HCT116 (cell line): Measurements from ENCODE around the gene SF1. TPM values are rescaled to one million over a fixed set of nuclear protein-coding genes. Genes with fewer than 3 reads are reported as not detected.

ENCODE experiments used
- ATAC-seq: fragments of 200-7000 bp; cut with Tn5 transposase; 2 replicates; pipeline ENCODE4 v1.9.1; 2020; ENCODE audit warnings: mild to moderate bottlenecking, moderate library complexity
- BruUV-seq: library from RNA; stranded (reverse); fragments of 400-500 nt; replicated peaks from 2 replicates; lab custom pipeline; 2021; lab: Mats Ljungman, UMichigan
- CTCF ChIA-PET: fragments of 300-600 bp; sonication (Branson Sonifier 250); formaldehyde crosslinking; loops from one replicate; lab custom pipeline; 2021; ENCODE audit warnings: antibody characterized with exemption; lab: Charles Lee
- POLR2A ChIA-PET: fragments of 300-600, 350-600 bp; sonication (Branson Sonifier 250); formaldehyde crosslinking; loops from one replicate; lab custom pipeline; 2021; ENCODE audit warnings: antibody characterized with exemption; lab: Charles Lee
- RAD21 ChIA-PET, 2 experiments: fragments of 300-600 bp; sonication (Branson Sonifier 250); formaldehyde crosslinking; loops; one replicate each; lab custom pipeline; 2023; ENCODE audit warnings: low total read pairs in 2 of 2; ENCODE audit not compliant: uncharacterized antibody in 2 of 2, unreplicated experiment in 2 of 2, low non-redundant PET in 1 of 2; lab: Charles Lee
- DNase-seq: peaks from one replicate; pipeline ENCODE4 v3.0.0-alpha.2; 2010; ENCODE audit warnings: low read depth, low spot score
- H2AFZ ChIP-seq: fragments of 200-600 bp; shearing (Covaris generic), sonication (generic); 2 replicates; pipeline ENCODE4 v1.6.1; 2017; ENCODE audit warnings: low read depth, mixed run types, mixed read lengths, antibody characterized with exemption, low read length; ENCODE audit not compliant: poor library complexity, severe bottlenecking
- H3K27ac ChIP-seq: 2 replicates; pipeline ENCODE4 v1.5.1; 2012; ENCODE audit warnings: low read depth, low read length
- H3K27me3 ChIP-seq: fragments of 200-600 bp; sonication (generic); 2 replicates; pipeline ENCODE4 v1.6.1; 2016; ENCODE audit warnings: mixed run types, low read length, mixed read lengths; ENCODE audit not compliant: insufficient read depth
- H3K36me3 ChIP-seq, 2 experiments: fragments of 200-500 bp in 1 of 2; fragments of 200-600 bp in 1 of 2; sonication (Bioruptor generic) in 1 of 2; sonication (generic) in 1 of 2; 2 replicates each; pipeline versions ENCODE4 v1.5.1 to v1.6.1; 2014 to 2016; ENCODE audit warnings: low read length in 2 of 2, inconsistent platforms in 1 of 2, mixed read lengths in 1 of 2, mixed run types in 1 of 2; ENCODE audit not compliant: insufficient read depth in 2 of 2, control insufficient read depth in 1 of 2
- H3K4me1 ChIP-seq, 2 experiments: fragments of 200-600 bp in 1 of 2; sonication (generic) in 1 of 2; 2 replicates each; pipeline versions ENCODE4 v1.5.1 to v1.6.1; 2012 to 2017; ENCODE audit warnings: low read length in 2 of 2, inconsistent platforms in 1 of 2, mild to moderate bottlenecking in 1 of 2, mixed read lengths in 1 of 2, mixed run types in 1 of 2, moderate library complexity in 1 of 2; ENCODE audit not compliant: insufficient read depth in 2 of 2, control insufficient read depth in 1 of 2
- H3K4me2 ChIP-seq: fragments of 200-600 bp; sonication (generic); 2 replicates; pipeline ENCODE4 v1.6.1; 2017; ENCODE audit warnings: mixed run types, low read length, mixed read lengths
- H3K4me3 ChIP-seq, 2 experiments: fragments of 200-600 bp in 1 of 2; sonication (generic) in 1 of 2; replicated peaks in 1 of 2; 2 replicates each; pipeline ENCODE4 v1.5.1; 2011 to 2016; ENCODE audit warnings: low read length in 2 of 2, control low read depth in 1 of 2, low read depth in 1 of 2, mild to moderate bottlenecking in 1 of 2, mixed read lengths in 1 of 2, mixed run types in 1 of 2
- H3K79me2 ChIP-seq: fragments of 200-600 bp; sonication (generic); 2 replicates; pipeline ENCODE4 v1.6.1; 2017; ENCODE audit warnings: mild to moderate bottlenecking, mixed run types, low read length, moderate library complexity, mixed read lengths; ENCODE audit not compliant: insufficient read depth
- H3K9ac ChIP-seq: fragments of 200-600 bp; sonication (generic); 2 replicates; pipeline ENCODE4 v1.6.1; 2016; ENCODE audit warnings: low read length, mixed read lengths
- H3K9me2 ChIP-seq: fragments of 200-600 bp; sonication (generic), shearing (Covaris generic); 2 replicates; pipeline ENCODE4 v1.6.1; 2017; ENCODE audit warnings: mixed run types, mild to moderate bottlenecking, moderate library complexity; ENCODE audit not compliant: insufficient read depth
- H3K9me3 ChIP-seq, 2 experiments: fragments of 200-500 bp in 1 of 2; fragments of 200-600 bp in 1 of 2; sonication (Bioruptor generic) in 1 of 2; sonication (generic) in 1 of 2; 2 replicates each; pipeline ENCODE4 v1.6.1; 2014 to 2017; ENCODE audit warnings: low read length in 2 of 2, mixed read lengths in 2 of 2, inconsistent platforms in 1 of 2, low read depth in 1 of 2, mild to moderate bottlenecking in 1 of 2, mixed run types in 1 of 2, moderate library complexity in 1 of 2; ENCODE audit not compliant: control insufficient read depth in 1 of 2, insufficient read depth in 1 of 2
- H4K20me1 ChIP-seq: fragments of 200-600 bp; sonication (generic), shearing (Covaris generic); 2 replicates; pipeline ENCODE4 v1.6.1; 2017; ENCODE audit warnings: mixed run types, mild to moderate bottlenecking, moderate library complexity; ENCODE audit not compliant: insufficient read depth
- CEBPB ChIP-seq: IDR thresholded peaks from 2 replicates; pipeline ENCODE4 v1.6.1; 2012; ENCODE audit warnings: low read depth
- EGR1 ChIP-seq: IDR thresholded peaks from 2 replicates; pipeline ENCODE4 v1.6.1; 2012; ENCODE audit warnings: low read depth
- EZH2phosphoT487 ChIP-seq: fragments of 200-600 bp; IDR thresholded peaks from 2 replicates; pipeline ENCODE4 v1.6.1; 2018; ENCODE audit warnings: antibody characterized with exemption, borderline replicate concordance
- POLR2A ChIP-seq: IDR thresholded peaks from 2 replicates; pipeline ENCODE4 v1.7.0; 2011; ENCODE audit warnings: borderline replicate concordance; ENCODE audit not compliant: insufficient read depth, insufficient read length; ENCODE audit errors: extremely low read depth
- POLR2AphosphoS5 ChIP-seq: IDR thresholded peaks from 2 replicates; pipeline ENCODE4 v1.6.1; 2011; ENCODE audit warnings: mild to moderate bottlenecking, low read depth, low read length, moderate library complexity
- SIN3A ChIP-seq: IDR thresholded peaks from 2 replicates; pipeline ENCODE4 v1.6.1; 2012; ENCODE audit warnings: low read depth
- SP1 ChIP-seq: IDR thresholded peaks from 2 replicates; pipeline ENCODE4 v1.6.1; 2012; ENCODE audit warnings: low read depth
- ZFX ChIP-seq: fragments of 450-650 bp; IDR thresholded peaks from 2 replicates; pipeline ENCODE4 v1.6.1; 2017
- intact Hi-C: fragments of 100-400 bp; cut with micrococcal nuclease; formaldehyde crosslinking; loops from 2 replicates; pipeline ENCODE4 v1.10.0; 2022
- total RNA-seq: library from RNA; stranded (reverse); gene quantifications from one replicate; pipeline ENCODE4 v1.2.1, GENCODE V29; 2021; ENCODE audit not compliant: unreplicated experiment
- TF ChIP-seq, protein P1 (sequence below): IDR thresholded peaks from 2 replicates; pipeline ENCODE4 v1.6.1; 2012

The SF1 gene
- total RNA-seq, 1 experiment from 2014 or later, result 403 TPM

GRCh38 chr11:64778223-64778472, 194 bp downstream of the SF1 start:
- H3K36me3 ChIP-seq, result peaks cover 39 to 42% of the 10 kb centered on the region in 2 experiments
- CTCF ChIA-PET, result interaction anchor here (0.9 to 1.4 kb wide), 5 partner anchors 9 to 328 kb away, joined by 3 to 13 read pairs (median 5); partner anchors contain the start of gene CDC42BPG
- H4K20me1 ChIP-seq, result peaks cover 40% of the 10 kb centered on the region
- H3K79me2 ChIP-seq, result peaks cover 44% of the 10 kb centered on the region
- no peak overlapping the region for H2AFZ ChIP-seq
- POLR2A ChIA-PET, result interaction anchor here (0.5 to 1.9 kb wide), 13 partner anchors 10 to 721 kb away, joined by 3 to 11 read pairs (median 4); partner anchors contain the start of genes MALAT1, MEN1 and PYGM
- no TSS peak for BruUV-seq
- peak overlapping the region; percentile 69 to 99 for H3K4me3 ChIP-seq
- peaks cover 13 to 31% of the 10 kb centered on the region in 2 experiments; a peak in 3 of 4 replicates for H3K4me1 ChIP-seq
- peak; percentile 87; the same call in 1 of the 2 replicates for TF ChIP-seq ZFX
- no peak for TF ChIP-seq EZH2phosphoT487
- TF ChIP-seq, all 23 proteins: peak for 1
- Histone ChIP-seq H3K9me2 (no peaks in the 10 kb centered on the region), H3K4me2 (peak overlapping the region; percentile 87), H3K27ac (peak overlapping the region; percentile 99), H3K27me3 (no peaks in the 10 kb centered on the region), H3K9me3 (no peaks in the 10 kb centered on the region), H3K9ac (peak overlapping the region; percentile 95)
- RAD21 ChIA-PET, result no interaction called here
- ATAC-seq, result peak; percentile 5; the same call in 1 of the 2 replicates
- intact Hi-C loops, result no loop called here
- DNase-seq, result no peak

DNA sequence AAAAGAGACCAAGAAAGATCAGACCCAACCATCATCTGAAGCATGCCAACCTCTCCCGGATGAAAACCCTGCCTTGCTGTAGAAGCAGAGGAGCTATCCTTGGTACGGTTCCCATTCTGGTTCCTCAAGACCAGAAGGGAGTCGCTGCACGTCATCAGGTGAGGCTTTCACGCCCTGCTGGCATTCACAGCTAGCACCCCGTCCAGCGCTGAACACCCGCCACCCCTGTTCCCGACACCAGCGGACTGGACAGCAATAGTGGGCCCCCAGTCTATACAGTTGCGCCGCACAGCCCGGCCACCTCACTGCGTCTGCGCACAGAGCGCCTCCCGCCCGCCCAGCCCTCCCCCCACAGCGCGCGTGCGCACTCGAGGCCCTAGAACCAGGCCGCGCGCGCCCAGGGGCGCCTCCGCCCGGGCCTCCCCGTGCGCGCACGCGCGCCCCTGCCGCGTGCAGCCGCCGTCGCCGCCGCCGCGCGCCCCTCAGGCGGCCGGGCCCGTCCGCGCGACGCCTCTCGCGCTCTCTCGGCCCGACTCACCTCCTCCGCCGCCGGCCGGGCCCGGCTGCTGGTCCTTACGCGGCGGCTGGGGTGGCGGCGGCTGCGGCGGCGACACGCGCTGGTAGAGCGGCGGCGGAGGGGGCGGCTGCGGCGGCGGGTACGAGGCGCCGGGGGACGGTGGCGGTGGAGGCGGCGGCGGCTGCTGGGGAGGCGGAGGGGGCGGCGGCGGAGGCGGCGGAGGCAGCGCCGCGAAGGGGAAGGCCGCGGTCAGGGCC, 706 bp downstream of the SF1 start:
- DNase-seq (no peak), ATAC-seq (peak; percentile 20)
- Histone ChIP-seq H3K36me3 (peaks cover 44 to 47% of the 10 kb centered on the region in 2 experiments), H3K79me2 (peaks cover 49% of the 10 kb centered on the region), H3K4me2 (peak overlapping the region; percentile 87), H3K9me3 (no peaks in the 10 kb centered on the region), H3K9me2 (no peaks in the 10 kb centered on the region), H3K4me3 (peak overlapping the region; percentile 92 to 99), H3K27me3 (no peaks in the 10 kb centered on the region), H4K20me1 (peaks cover 45% of the 10 kb centered on the region), H3K9ac (peak overlapping the region; percentile 95), H3K4me1 (peaks cover 13 to 26% of the 10 kb centered on the region in 2 experiments; a peak in 3 of 4 replicates), H2AFZ (no peak overlapping the region), H3K27ac (peak overlapping the region; percentile 99)
- RAD21 ChIA-PET, result no interaction called here
- POLR2A ChIA-PET, result interaction anchor here (1.9 kb wide), 1 partner anchor 14 kb away, joined by 5 read pairs; no protein-coding TSS in a partner anchor
- CTCF ChIA-PET, result no interaction called here
- peak; percentile 29 for TF ChIP-seq POLR2A
- TF ChIP-seq SIN3A, result no peak
- TF ChIP-seq EZH2phosphoT487, result no peak
- no peak for TF ChIP-seq CEBPB
- TF ChIP-seq POLR2AphosphoS5, result 0 out of 2 replicates have a peak, but pooled peaks have one; percentile 14
- no peak for TF ChIP-seq SP1
- no peak for TF ChIP-seq EGR1
- TF ChIP-seq, protein P1, sequence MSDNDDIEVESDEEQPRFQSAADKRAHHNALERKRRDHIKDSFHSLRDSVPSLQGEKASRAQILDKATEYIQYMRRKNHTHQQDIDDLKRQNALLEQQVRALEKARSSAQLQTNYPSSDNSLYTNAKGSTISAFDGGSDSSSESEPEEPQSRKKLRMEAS, result no peak; the same call in 1 of the 2 replicates
- intact Hi-C loops, result no loop called here
- no TSS peak for BruUV-seq
